ENCODE data around the gene EGFR.

The EGFR gene

DNA sequence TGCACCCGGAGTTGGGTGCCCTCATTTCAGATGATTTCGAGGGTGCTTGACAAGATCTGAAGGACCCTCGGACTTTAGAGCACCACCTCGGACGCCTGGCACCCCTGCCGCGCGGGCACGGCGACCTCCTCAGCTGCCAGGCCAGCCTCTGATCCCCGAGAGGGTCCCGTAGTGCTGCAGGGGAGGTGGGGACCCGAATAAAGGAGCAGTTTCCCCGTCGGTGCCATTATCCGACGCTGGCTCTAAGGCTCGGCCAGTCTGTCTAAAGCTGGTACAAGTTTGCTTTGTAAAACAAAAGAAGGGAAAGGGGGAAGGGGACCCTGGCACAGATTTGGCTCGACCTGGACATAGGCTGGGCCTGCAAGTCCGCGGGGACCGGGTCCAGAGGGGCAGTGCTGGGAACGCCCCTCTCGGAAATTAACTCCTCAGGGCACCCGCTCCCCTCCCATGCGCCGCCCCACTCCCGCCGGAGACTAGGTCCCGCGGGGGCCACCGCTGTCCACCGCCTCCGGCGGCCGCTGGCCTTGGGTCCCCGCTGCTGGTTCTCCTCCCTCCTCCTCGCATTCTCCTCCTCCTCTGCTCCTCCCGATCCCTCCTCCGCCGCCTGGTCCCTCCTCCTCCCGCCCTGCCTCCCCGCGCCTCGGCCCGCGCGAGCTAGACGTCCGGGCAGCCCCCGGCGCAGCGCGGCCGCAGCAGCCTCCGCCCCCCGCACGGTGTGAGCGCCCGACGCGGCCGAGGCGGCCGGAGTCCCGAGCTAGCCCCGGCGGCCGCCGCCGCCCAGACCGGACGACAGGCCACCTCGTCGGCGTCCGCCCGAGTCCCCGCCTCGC is at the start of gene EGFR:
Gene EGFR, plus strand, starts transcription at position 657 of the 830 bp plus-strand sequence. CDS start 261 bp downstream, outside the sequence.
- no peak for DNase-seq

DNA sequence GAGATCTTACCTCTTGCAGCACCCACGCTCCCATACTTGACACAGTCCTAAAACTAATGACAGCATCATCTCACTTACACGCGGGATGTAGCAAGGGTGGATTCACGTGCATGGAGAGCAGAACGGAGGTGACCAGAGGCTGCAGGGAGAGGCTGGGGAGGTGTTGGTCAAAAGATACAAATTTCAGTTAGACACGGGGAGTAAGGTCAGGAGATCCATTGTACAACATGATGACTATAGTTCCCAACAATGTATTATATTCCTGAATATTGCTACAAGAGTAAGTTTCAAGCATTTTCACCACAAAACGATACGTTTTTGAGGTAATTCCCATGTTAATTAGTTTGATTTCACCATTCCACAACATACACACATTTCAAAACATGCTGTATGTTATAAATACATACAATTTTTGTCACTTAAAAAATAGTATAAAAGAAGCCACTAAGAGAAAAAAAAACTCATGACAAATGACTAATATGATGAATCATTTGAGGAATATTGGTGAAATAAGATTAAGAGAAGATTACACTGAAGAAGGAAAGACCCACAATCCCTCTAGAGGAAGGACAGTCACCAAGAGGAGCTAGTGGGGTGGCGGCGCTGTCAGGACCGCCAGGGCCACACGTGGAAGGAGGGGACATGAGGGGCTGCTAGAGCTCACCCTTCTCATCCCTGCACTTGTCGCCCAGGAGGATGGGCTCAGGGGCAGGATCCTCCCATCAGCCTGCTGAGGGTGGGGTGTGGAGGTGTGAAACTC is 49.4 kb upstream of the EGFR start:
- DNase-seq, result no peak

DNA sequence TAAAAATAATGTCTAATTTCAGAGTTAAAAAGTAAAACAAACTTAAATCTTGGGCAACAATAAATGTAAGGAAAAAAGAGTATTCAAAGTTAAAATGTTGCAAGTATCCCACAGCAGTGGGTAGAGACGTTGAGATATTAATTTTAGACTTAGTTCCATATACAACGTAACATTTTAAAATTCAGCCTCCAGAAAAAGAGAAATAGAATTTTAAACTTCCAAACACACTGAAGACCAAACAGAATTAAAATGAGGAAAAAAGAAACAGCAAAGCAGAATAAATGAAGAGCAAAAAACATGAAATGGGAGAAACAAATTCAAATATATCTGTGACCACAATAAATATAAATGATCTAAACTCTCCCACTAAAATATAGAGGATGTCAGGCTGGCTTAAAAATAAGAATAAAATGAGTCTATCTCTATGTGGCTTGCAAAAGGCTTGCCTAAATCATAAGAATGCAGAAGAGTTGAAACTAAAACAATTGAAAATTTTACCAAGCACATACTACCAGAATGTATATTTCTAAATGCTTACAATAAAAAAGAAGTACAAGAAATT is 46.0 kb upstream of the EGFR start:
- no peak for DNase-seq

DNA sequence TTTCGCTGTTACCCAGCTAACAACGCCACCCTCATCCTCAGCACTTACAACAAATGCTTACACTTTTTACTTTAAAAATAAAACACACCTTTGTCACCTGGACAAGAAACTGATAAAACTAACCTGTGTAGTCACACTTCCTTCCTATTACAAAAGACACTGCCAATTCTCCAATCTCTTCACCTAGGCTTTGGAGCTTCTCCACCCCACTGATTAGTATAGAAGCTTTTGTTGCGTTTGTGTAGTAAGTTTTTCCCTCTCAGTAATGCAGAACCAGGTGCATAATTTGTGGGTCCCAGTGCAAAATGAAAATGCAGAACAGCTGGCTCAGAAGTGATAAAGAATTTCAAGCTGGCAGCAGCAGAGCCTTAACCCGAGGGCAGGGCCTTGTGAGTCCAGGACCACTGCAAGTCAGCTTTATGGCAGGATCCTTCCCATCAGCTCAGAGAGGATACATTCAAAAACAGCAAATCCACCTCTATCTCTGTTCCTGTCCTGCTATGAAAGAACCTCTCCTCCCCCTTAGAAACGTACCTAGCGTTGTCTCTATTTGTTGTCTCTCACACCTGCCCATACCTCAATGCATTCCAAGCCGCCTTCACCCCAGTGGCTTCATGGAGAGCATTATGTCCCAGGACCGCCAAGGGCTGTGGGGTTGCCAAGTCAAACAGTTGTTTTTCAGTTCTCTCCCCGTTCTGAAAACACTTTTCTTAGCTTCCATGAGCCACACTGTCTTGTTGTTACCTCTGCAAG is 40.3 kb upstream of the EGFR start:
- no peak for DNase-seq

DNA sequence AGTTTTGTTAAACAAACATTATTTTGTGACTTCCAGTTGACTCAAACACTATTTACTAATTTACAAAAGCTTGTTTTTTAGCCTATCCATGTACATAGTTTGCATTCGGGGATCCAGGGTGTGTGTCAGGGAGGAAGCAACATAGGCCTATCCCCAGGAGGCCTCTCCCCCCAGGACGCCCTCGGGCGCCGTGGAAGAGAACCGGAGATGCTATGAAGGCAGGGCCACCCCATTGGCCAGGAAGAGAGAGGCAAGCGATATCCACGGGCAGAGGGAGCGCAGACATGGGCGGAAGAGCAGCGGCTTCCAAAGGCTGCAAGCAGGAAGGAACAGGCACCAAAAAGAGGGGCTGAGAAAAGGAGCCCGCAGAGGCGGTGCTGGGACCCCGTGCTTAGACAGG is 38.3 kb upstream of the EGFR start:
- no peak for DNase-seq

GRCh38 chr7:54981913-54982312 is 36.9 kb upstream of the EGFR start:
- no peak for DNase-seq

DNA sequence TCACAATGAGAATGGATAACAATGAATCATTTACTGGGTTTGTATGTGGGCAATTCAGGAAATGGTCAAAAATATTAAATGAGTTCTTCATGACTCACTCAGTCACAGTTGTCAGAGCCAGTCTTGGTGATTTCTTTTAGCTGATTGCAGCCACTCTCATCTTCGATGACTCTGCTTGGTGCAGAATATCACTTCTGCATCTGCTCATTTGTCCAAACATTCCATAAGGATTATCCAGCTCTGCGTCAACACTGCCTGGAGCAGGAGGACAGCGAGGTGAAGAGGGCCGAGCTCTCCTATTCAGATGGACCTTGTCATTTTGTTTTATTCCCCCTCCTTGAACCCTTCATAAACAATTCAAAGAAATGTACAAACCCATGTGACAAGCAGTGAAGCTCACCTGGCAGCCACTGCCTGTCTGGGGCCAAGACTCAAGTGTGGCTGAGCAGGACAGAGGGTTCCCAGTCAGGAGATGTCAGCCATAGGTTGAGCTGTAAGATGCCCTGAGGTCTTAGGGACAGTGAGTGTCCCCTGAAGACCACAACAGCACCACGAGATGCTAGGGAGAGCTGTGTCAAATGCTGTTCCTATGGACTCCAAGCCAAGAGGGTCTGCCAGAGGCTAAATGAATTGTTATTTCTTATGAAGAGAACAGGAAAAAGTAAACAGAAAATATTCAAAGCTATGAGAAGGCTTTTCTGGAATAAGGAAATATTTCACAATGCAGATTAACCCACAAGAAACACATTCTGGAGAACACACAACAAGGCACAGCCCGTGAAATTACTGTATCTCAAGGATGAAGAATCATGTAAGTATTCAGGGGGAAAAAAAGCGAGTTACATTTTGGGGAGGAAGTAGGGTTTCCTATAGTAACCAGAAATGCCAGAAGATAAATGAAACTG is 33.1 kb upstream of the EGFR start:
- DNase-seq, result no peak

DNA sequence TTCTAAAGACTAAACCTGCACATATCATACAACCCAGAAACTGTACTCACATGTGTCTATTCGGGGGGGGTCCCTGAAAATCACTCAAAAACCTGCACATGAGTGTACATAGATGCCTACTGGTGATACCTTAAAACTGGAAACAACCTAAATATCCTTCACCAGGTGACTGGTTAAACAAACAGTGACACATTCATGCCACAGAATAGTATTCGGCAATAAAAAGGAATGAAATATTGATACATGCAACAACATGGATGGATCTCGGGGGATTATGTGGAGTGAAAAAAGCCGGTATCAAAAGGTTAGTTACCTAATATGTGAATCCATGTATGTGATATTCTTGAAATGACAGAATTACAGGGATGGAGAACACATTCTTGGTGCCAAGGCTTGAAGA is 32.1 kb upstream of the EGFR start:
- no peak for DNase-seq

- no peak for DNase-seq
These were observed 31.0 kb upstream of the EGFR start for GRCh38 chr7:54987772-54988171.

- no peak for DNase-seq
These were observed 30.3 kb upstream of the EGFR start for GRCh38 chr7:54988516-54988915.

DNA sequence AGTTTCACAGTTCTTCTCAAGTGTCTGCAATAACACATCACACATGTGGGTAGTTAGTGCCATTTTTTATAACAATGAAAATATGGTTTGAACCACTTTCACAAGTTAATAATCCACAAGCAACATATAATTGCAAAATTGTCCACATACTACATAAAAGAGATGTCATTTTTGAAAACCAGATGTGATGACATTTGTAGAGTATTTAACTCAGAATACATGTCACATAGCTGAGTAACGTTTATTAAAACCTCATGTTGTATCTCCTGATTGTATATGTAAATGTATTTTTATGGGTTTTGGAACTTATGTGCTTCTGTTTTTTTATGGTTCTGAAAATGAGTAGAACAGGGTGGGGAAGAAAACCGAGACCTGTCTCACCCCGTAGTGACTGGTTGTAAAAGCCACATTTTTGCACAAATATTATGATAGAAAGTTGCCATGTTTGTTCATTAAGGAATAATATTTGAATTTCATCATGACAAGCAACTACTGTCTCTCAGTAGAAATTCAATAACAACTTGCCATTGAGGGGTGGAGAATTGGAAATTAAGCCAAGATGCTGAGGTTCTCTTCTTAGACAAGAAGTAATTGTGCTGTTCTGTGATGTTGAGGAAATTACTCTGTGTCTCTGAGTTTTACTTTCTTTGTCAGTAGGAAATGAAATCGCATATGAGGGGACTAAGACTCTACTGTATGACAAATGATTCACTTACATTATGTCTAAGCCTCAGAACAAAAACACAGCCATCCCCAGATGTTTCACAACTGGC is 29.2 kb upstream of the EGFR start:
- no peak for DNase-seq

DNA sequence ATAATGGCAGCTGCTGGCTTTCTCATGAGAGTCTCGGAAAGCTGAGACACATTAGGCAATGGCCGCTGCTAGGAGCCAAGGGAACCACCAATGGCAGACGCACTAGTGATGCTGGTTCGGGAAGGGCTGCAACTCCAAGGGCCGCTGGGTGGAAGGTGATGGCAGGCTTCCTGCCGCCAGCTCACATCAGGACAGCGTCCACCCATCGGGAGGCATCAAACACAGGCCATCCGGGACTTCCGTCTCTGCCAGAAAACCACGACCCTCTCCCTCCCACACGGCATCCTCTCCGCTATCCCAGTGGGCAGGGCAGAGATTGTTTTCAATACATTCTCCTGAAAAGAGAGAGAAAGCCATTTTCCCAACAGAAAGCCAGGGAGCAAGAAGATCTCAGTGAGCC is 27.5 kb upstream of the EGFR start:
- DNase-seq, result no peak

DNA sequence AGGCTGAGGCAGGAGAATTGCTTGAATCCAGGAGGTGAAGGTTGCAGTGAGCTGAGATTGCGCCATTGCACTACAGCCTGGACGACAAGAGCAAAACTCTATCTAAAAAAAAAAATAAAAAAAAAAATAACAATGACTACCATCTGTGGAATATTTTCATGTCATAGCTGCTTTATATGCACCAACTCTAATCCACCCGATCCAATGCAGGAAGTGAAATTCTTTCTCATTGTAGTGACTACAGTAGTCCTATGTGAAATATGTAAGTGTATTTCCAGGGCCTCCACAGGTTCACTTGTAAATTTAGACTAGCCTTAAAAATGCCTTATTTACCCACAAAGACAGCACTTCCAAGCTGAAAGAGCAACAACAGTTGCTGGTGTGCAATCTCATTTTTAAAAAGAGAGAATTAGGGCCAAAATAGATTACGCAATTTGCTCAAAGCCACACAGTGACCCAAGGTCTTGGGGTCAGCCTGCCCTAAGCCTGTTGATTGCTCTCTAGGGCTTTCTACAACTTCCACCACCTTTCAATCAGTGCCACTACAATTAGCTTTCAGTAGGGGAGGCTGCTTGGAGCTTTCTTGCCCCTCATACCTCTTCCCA is 25.8 kb upstream of the EGFR start:
- DNase-seq, result no peak

GRCh38 chr7:54995166-54995565 is 23.7 kb upstream of the EGFR start:
- no peak for DNase-seq

DNA sequence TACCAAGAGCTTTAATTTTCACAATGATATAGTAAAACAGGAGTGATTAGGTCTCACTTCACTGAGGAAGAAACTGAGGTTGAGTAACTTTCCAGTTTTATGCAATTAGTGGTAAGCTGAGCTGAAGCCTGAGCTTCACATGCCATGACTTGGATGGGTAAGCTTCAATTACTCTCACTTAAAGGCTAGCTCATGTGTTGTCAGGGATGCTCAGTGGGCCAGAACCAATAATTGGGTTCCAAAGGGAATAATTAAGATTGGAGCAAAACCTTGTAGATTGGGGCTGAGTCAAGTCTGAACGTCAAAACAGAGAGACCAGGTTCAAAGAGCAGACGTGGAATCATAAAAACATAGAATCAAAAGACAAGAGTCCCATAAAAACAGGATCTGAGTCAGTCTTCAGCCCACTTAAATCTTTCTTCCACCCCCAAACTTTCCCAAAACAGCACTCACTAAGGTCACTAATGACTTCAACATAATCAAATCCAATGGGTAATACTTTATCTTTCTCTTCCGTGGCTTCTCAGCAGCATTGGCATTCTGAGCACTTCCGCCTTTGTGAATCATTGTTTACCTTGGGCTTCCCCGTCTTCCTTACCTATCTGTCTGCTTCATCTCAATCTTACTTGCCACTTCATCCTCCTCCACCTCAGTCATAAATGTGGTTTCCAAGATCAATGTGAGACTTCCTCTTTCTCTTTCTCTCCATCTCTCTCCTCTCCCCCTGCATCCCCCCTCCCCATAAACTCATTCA is 23.0 kb upstream of the EGFR start:
- DNase-seq, result no peak

DNA sequence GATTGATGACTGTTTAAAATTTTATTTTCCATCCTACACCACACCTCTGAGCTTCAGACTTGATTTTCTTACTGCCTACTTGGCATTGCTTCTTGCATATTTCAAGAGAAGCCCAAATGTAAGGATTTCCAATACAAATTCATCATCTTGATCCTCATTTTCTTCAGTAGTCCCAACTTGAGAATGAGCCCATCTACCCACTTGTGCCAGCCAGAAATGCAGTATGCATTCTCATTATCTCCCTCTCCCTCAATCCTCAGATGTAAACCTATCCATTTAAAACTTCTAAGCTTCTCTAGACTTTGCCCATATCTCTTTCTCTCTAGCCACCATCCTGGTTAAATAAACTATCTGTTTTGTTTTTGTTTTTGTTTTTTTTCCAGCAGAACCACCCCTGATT is 22.4 kb upstream of the EGFR start:
- no peak for DNase-seq

DNA sequence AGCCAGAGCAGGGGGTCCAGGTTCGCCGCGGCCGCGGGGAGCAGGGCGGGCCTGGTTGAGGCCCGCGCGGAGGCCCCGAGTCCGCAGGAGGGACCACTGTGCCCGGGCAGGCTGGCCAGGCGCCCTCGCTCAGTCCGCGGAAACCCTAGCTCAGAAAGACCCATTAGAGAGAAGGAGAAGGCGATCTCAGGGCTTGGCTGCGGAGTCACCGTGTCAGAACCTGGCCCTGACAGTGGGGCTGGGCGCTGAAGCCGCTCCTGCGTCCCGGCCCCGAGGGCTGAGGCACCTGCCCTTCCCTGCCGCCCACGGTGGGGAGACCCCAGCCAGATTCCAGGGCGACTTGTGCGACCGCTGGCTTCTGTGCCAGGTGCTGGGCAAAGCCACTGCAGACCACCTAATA is 14.2 kb upstream of the EGFR start:
- DNase-seq, result no peak

- DNase-seq, result no peak
These were observed 13.5 kb upstream of the EGFR start for GRCh38 chr7:55005241-55005851.

- no peak for DNase-seq
These were observed 12.3 kb upstream of the EGFR start for GRCh38 chr7:55006499-55006898.

GRCh38 chr7:55013851-55014250 is 5.0 kb upstream of the EGFR start:
- no peak for DNase-seq
